Tibial artery (tissue), 4 donors: ENCODE data around the gene SYNE3.

ENCODE experiments used
- DNase-seq, 2 donors: peaks; one replicate each; pipeline ENCODE4 v3.0.0-alpha.2; 2019
- H3K27ac ChIP-seq, 2 donors: fragments of 200-600 bp; sonication (generic) in 1 of 2; 1 replicate in 1 of 2; 2 replicates in 1 of 2; pipeline ENCODE4 v1.5.1; 2018 to 2019; ENCODE audit warnings: mild to moderate bottlenecking in 1 of 2
- H3K27me3 ChIP-seq, 2 donors: fragments of 200-600 bp; sonication (generic) in 1 of 2; one replicate each; pipeline versions ENCODE4 v1.5.1 to v1.6.0; 2016 to 2019
- H3K36me3 ChIP-seq, 3 donors: fragments of 200-600 bp; sonication (generic) in 2 of 3; one replicate each; pipeline ENCODE4 v1.5.1; 2016 to 2019; ENCODE audit warnings: mild to moderate bottlenecking in 2 of 3
- H3K4me1 ChIP-seq, 4 donors: fragments of 200-600 bp; sonication (generic) in 2 of 4; 1 replicate in 3 of 4; 2 replicates in 1 of 4; pipeline ENCODE4 v1.5.1; 2016 to 2019
- H3K4me3 ChIP-seq, 2 donors: fragments of 200-600 bp; sonication (generic) in 1 of 2; 1 replicate in 1 of 2; 2 replicates in 1 of 2; pipeline ENCODE4 v1.5.1; 2018 to 2019; ENCODE audit warnings: mild to moderate bottlenecking in 2 of 2
- H3K9me3 ChIP-seq, 3 donors: fragments of 200-600 bp; sonication (generic) in 1 of 3; one replicate each; pipeline ENCODE4 v1.5.1; 2016 to 2019
- intact Hi-C: fragments of 100-400 bp; cut with DNase I; formaldehyde crosslinking; loops from one replicate; pipeline ENCODE4 v1.15.0; 2023; ENCODE audit warnings: low total_unique reads
- TF ChIP-seq, protein P1 (sequence below), 2 experiments: fragments of 200-600 bp in 1 of 2; fragments of 450-650 bp in 1 of 2; IDR thresholded peaks; one replicate each; pipeline ENCODE4 v1.5.1; 2017 to 2019; ENCODE audit warnings: antibody characterized with exemption in 2 of 2, mild to moderate bottlenecking in 1 of 2, moderate library complexity in 1 of 2

Gene SYNE3

DNA sequence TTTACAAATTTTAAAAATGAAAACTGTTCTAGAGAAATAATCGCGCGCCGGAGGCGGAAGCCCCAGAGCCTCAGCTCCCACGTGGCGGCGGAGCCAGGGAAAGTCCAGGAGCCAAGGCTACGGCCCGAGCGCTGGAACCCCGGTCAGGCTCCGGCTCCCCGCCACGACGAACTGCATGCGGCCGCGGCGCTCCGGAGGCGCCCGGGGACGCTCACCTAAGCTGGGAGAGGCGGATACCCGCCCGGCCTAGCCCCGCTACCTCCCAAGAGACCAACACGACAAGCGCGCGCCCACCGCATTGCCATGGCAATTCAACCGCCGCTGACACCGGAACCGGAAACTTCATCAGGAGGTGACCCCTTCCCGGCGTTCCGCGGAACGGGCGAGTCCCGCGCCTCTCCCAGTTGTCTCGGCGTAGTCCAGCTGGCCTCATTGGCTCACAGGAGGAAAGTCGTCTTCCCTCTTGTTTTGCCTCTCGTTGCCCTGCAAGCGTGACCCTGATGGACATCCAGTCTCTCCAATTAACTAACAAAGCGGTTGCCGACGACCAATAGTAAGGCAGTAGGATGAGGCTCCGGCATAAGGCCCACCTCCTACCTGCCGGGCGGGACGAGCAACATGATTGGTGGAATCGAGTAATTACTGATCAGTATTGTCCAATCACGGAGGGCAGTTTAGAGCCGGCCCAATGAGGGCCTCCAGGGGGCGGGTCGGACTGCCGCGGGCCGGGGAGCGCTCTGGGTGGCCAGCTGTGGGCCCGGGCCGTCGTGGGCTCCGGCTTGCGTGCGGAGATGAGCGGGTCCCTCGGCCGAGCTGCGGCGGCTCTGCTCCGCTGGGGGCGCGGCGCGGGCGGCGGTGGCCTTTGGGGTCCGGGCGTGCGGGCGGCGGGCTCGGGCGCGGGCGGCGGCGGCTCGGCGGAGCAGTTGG, 18.1 kb upstream of the SYNE3 start, which contains the start of gene GLRX5:
TSS of gene GLRX5 (plus strand) at position 752 of the 927 bp plus-strand sequence. CDS start at position 792, 40 bp downstream.
- TF ChIP-seq, protein P1, sequence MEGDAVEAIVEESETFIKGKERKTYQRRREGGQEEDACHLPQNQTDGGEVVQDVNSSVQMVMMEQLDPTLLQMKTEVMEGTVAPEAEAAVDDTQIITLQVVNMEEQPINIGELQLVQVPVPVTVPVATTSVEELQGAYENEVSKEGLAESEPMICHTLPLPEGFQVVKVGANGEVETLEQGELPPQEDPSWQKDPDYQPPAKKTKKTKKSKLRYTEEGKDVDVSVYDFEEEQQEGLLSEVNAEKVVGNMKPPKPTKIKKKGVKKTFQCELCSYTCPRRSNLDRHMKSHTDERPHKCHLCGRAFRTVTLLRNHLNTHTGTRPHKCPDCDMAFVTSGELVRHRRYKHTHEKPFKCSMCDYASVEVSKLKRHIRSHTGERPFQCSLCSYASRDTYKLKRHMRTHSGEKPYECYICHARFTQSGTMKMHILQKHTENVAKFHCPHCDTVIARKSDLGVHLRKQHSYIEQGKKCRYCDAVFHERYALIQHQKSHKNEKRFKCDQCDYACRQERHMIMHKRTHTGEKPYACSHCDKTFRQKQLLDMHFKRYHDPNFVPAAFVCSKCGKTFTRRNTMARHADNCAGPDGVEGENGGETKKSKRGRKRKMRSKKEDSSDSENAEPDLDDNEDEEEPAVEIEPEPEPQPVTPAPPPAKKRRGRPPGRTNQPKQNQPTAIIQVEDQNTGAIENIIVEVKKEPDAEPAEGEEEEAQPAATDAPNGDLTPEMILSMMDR (IDR thresholded peaks at IDR 0.05) = peak in 1 of 2 experiments; percentile 50
- H3K4me3 ChIP-seq = peak within 1 kb of the TSS; percentile 94 to 95
- no peaks in the 10 kb centered on the region for H3K9me3 ChIP-seq
- H3K4me1 ChIP-seq = peaks cover 0 to 69% (median 59%) of the 10 kb centered on the region in 4 donors
- DNase-seq = peak; percentile 100
- intact Hi-C loops = no loop called here
- peak within 1 kb of the TSS; percentile 88 to 92 for H3K27ac ChIP-seq
- H3K27me3 ChIP-seq = no peaks in the 10 kb centered on the region
- no peaks in the 10 kb centered on the region for H3K36me3 ChIP-seq

DNA sequence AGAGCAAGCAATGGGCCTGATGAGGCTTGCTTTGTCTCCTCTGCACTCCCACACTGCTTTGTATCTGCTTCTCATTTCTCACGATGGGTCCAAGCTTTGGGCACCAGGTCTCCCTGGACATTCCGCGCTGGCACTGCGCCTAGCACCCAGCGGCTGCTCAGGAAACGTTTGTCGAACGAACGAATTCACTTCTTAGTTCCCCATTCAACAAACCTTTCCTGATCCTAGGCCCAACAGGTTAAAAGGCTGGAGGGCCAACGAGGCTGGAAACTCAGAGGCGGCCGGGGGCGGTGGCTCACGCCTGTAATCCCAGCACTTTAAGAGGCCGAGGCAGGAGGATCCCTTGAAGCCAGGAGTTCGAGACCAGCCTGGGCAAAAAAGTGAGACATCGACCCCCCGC, 17.4 kb upstream of the SYNE3 start:
- peaks cover 0 to 67% (median 58%) of the 10 kb centered on the region in 4 donors for H3K4me1 ChIP-seq
- H3K27ac ChIP-seq = peak overlapping the region; percentile 88 to 92
- no peak for DNase-seq
- TF ChIP-seq, protein P1 (IDR thresholded peaks at IDR 0.05) = no peak
- intact Hi-C loops = no loop called here
- no peaks in the 10 kb centered on the region for H3K27me3 ChIP-seq
- H3K36me3 ChIP-seq = no peaks in the 10 kb centered on the region
- no peaks in the 10 kb centered on the region for H3K9me3 ChIP-seq
- peak overlapping the region; percentile 94 to 95 for H3K4me3 ChIP-seq

DNA sequence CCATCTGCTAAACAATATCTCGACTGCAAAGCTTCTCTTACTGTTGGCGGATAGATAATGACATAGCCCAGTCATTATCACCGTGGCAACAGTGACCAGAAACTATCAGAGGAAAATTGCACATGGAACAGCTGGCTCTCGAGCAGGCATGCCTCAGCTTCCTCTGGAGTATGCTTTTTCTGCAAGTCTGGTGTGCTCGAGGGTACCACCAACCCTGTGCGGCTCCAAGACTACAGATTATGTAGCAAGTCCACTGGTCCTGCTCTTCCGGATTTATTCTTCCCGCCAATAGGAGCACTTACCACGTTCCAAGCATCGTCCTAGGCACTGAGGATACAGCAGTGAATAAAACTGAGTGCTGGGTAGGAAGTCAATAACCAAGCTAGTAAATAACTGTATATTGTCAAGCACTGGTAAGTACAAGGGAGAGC, 17.0 kb upstream of the SYNE3 start:
- intact Hi-C loops = no loop called here
- Histone ChIP-seq H3K4me1 (peaks cover 0 to 67% (median 58%) of the 10 kb centered on the region in 4 donors), H3K36me3 (no peaks in the 10 kb centered on the region), H3K27ac (peak overlapping the region; percentile 88 to 92), H3K4me3 (peak overlapping the region; percentile 94 to 95), H3K9me3 (no peaks in the 10 kb centered on the region), H3K27me3 (no peaks in the 10 kb centered on the region)
- TF ChIP-seq, protein P1 (IDR thresholded peaks at IDR 0.05) = no peak
- DNase-seq = no peak

DNA sequence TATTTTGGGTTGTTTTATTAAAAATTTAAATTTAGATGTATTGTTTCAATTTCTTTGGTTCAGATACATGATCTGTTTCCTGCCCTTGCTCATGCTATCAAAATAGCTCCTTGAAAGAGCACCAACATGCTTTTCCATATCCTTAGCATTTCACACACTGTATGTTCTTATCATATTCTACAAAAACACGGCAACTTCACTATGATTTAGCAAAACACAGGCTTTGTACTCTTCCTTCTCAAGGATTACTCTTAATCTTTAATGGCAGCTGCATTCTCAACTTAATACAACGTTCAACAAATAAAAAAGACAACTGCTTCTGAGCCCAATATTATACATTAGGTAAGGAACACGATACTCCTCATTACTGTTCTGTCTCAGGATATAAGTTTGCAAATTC, 15.5 kb upstream of the SYNE3 start:
- TF ChIP-seq, protein P1 (IDR thresholded peaks at IDR 0.05) = no peak
- peak overlapping the region; percentile 35 to 44 for H3K27ac ChIP-seq
- H3K4me1 ChIP-seq = peaks cover 0 to 64% (median 58%) of the 10 kb centered on the region in 4 donors
- no peaks in the 10 kb centered on the region for H3K27me3 ChIP-seq
- no peak overlapping the region for H3K4me3 ChIP-seq
- intact Hi-C loops = no loop called here
- DNase-seq = no peak
- H3K36me3 ChIP-seq = no peaks in the 10 kb centered on the region
- H3K9me3 ChIP-seq = no peaks in the 10 kb centered on the region

DNA sequence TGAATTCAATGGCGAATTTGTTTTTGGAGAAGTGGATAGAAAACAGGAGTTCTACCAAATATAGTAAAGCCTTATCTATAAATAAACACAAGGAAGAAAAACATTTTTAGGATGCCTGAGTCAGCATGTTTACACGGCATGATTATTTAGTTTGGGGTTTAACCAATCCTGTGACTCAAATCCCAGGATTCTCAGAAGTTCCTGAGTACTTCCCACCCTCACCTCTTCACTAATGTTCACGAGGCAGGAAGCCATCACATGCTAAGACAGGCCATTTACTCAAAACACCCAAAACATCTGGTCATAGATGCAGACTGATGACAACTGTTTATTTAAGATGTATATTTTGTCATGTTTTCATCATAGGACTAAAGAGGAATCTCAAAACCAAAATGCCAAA, 15.0 kb upstream of the SYNE3 start:
- peak overlapping the region; percentile 35 to 44 for H3K27ac ChIP-seq
- no peaks in the 10 kb centered on the region for H3K9me3 ChIP-seq
- no peak overlapping the region for H3K4me3 ChIP-seq
- TF ChIP-seq, protein P1 (IDR thresholded peaks at IDR 0.05) = no peak
- H3K36me3 ChIP-seq = no peaks in the 10 kb centered on the region
- H3K4me1 ChIP-seq = peaks cover 0 to 64% (median 56%) of the 10 kb centered on the region in 4 donors
- no peak for DNase-seq
- intact Hi-C loops = no loop called here
- H3K27me3 ChIP-seq = no peaks in the 10 kb centered on the region
